HG02642 (cell line): Measurements from ENCODE around the gene ELF5.

Experiments used
- ATAC-seq: cut with Tn5 transposase; IDR thresholded peaks from one replicate; pipeline ENCODE4 v1.9.1; 2021; ENCODE audit warnings: mild to moderate bottlenecking; ENCODE audit not compliant: unreplicated experiment, poor library complexity

The ELF5 gene

DNA sequence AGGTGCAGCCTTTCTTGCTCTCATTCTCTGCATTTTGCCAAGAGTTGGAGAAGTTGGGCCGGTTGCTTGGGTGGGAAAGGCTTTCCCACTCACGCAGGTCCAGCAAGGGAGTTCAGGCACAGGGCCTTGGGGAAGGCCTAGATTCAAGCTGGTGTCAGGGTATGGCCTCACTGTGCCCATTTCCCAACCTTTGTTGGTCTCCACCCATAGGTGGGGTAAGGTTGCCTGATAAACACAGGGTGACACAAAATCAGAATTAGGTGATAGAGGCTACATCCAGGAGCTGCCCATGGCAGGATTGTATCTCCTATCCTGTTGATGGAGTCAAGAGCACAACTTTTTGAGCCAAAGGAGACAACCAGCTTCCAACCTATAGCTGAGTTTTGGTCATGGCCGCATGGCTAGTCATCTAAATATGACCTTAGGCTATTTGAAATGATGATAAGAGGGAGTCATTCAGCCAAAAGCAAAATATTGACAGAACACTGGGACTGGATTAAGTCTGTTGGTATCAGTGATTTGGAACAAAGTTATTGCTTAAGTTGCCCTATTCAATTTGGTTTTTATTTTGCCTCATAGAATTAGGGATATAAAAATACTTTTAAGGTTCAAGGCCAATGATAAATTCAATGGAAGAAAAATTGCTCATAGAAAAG is 54.0 kb downstream of the ELF5 start:
- ATAC-seq, result no peak

GRCh38 chr11:34458525-34458924 is 55.1 kb downstream of the ELF5 start:
- no peak for ATAC-seq

- no peak for ATAC-seq
Measured at GRCh38 chr11:34457607-34458006, 56.0 kb downstream of the ELF5 start.

- no peak for ATAC-seq
Measured at GRCh38 chr11:34454308-34455032, 59.1 kb downstream of the ELF5 start.

DNA sequence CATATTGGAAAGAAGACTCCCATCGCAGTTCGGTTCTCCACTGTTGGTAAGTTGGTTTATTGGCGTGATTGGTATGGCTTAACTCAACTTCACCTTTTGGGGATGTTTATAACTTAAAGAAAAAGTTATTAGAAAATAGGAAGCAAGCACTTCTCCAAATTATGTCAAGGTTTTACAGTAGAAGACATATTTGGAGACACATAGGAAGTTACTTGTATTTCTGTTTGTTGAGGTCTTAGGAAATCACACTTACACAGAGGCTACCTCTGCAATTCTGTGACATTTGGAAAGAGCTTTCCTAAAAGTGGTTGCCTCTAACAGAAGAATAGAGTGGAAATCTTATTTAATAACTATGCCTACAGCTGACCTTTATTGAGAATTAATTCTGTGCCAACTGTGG is 62.5 kb downstream of the ELF5 start:
- no peak for ATAC-seq

DNA sequence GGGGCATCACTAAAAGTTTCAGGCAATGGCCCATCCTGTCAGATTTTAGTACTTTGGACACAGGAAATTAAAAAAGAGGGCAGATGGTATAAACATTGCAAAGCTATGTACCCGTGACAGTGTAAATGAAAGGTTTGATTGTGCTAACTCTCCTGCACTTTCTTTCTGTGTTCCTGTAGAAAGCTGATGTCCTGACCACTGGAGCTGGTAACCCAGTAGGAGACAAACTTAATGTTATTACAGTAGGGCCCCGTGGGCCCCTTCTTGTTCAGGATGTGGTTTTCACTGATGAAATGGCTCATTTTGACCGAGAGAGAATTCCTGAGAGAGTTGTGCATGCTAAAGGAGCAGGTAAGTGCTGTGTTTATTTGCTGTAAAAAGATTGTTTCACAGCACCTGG is 64.6 kb downstream of the ELF5 start:
- ATAC-seq, result no peak

- ATAC-seq, result no peak
Measured at GRCh38 chr11:34448223-34448994, 65.2 kb downstream of the ELF5 start.

DNA sequence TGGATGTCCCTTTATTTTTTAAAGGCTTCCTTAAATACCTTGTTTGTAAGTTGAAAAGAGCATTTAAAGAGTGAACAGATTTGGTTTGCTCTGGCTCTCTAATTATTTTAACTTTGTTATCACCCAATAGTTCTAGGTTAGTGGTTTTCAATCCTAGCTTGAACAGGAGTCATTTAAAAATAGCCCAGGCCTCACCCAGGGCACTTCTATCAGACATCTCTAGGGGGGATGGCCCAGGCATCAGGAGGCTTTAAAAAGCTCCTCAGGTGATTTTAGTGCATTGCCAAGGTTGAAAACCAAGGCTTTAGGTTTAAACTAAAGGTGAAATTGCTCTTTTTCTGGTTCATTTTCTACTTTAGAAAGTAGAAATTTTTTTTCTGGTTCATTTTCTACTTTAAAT is 66.5 kb downstream of the ELF5 start:
- ATAC-seq, result no peak

- no peak for ATAC-seq
Measured at GRCh38 chr11:34446386-34446785, 67.2 kb downstream of the ELF5 start.

GRCh38 chr11:34445956-34446355 is 67.6 kb downstream of the ELF5 start:
- no peak for ATAC-seq

- no peak for ATAC-seq
Measured at GRCh38 chr11:34444428-34444827, 69.2 kb downstream of the ELF5 start.

GRCh38 chr11:34443136-34443535 is 70.5 kb downstream of the ELF5 start:
- no peak for ATAC-seq

DNA sequence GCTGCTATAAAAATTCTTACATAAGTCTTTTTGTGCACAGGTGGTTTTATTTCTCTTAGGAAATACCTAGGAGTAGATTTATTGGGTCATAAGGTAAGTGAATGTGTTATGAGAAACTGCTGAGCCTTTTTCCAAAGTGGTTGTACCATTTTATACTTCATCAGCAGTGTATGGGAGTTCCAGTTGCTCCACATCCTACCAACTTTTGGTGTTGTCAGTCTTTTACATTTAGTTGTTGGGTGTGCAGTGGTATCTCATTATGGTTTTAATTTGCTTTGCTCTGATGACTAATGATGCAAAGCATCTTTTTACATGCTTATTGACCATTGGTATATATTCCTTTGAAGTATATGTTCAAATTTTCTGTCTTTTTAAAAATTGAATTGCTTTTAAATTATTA is 71.8 kb downstream of the ELF5 start:
- no peak for ATAC-seq

- ATAC-seq, result no peak
Measured at GRCh38 chr11:34439610-34440198, 73.9 kb downstream of the ELF5 start.

DNA sequence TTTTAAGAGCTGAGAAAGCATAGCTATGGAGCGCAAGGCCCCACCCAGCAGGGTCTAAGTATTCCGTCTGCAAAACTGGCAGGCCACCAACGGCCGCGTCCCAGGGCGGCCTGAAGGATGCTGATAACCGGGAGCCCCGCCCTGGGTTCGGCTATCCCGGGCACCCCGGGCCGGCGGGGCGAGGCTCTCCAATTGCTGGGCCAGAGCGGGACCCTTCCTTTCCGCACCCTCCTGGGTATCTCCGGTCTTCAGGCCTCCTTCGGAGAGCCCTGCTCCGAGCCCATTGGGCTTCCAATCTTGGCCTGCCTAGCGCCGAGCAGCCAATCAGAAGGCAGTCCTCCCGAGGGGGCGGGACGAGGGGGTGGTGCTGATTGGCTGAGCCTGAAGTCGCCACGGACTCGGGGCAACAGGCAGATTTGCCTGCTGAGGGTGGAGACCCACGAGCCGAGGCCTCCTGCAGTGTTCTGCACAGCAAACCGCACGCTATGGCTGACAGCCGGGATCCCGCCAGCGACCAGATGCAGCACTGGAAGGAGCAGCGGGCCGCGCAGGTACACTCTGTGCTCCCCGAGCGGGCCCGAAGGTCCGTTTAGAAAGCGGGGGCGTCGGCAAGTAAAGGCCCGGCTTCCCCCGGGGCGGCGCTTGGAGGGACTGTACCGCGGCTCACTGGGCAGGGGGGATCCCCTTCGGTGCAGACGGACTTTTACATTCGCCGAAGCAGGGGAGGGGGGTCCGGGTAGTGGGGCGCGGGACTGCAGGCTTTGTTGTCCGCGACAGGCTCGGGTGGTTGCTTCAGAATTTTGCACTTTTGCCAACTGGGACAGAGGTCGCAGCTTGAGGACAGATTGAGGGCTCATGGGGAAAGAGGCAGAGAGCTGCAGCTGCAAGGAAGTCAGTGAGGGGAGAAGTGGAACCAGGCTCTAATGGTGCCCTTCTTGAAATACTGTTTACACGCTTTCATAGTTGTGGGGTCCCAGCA is 74.8 kb downstream of the ELF5 start, which contains the start of gene CAT:
CAT (plus strand) TSS at position 406 of the 979 bp plus-strand sequence; CDS start at position 486, 80 bp downstream.
- ATAC-seq, result peak; percentile 98

DNA sequence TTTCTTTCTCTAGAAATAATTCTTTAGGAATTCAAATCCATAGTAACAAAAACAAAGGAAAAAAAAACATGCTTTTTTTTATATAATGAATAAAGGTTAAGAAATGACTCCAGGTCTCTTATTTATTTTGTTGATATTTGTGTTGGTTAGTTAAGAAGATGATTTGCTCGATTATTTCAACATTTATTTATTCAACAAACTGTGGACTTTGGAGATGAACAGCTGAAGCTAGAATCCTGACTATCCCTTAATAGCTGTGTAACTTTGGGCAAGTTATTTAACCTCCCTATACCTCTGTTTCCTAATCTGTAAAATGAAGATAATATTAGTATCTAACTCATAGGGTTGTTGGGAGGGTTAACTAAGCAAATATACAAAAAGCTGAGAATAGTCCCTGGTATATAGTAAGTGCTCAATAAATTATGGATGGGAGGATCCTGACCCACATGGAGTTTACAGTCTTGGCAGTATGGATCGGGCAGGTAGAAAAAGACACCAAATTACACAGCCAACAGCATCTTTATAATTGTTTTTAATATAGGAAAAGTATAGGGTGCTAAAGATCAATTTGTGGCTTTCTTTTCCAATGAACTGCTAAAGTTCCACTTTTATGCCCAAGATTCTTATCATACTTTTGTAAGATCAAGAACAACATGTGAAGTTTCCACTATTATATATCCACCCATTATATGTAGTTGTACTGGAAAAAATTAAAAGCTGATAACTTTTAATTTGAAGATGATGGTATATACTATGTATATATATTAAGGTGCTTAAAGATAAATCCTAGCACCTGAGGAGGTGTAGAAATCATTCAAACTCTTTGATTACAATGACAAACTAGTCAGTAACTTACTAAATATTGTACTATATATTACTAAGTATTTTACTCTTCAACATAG is 76.1 kb downstream of the ELF5 start:
- ATAC-seq, result no peak

DNA sequence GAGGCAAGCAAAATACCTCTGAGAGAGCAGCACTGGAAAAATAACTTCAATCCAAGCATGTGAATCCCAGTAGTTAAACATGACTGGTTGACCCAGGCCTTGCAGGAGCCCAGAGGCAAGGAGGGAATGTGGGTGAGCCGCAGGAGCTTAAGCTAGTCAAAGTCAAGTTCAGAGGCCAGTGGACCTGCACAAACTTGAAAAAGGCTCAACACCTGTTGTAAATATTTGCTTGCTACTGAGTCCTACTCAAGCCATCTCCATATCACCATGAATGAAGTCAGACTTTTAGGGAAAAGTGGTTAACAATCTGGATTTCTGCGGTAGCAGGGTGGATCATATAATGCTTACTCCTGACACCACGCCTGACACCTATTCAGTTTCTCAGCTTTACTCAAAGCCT is 79.7 kb downstream of the ELF5 start:
- ATAC-seq, result no peak

DNA sequence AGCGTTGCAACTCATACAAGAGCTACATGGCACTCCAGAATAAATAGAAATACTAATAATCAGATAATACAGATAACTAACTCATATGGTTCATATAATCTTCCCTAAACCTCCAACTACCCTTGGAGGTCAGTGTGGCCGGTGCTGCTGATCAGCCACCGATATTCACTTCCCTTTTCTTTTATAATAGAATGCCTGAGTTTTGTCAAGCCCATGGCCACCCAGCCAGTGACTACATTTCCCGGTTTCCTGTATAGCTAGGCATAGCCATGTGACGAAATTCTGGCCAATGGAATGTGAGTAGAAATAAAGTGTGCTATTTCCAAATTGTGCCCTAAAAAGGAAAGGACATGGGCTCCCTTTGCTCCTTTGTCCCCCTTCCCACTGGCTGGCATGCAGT is 80.8 kb downstream of the ELF5 start:
- ATAC-seq, result no peak

GRCh38 chr11:34431979-34432378 is 81.6 kb downstream of the ELF5 start:
- ATAC-seq, result no peak
